ENCODE results near the gene CABP2. TPM values are rescaled to one million over a fixed set of nuclear protein-coding genes. Genes with fewer than 3 reads are reported as not detected.

CABP2 gene
- total RNA-seq, 1 donor from 2014 or later: not detected

GRCh38 chr11:67498544-67498972 lies 24.7 kb downstream of the CABP2 start:
- DNase-seq (ENCODE audit: low spot score in 2 of 2, unreplicated experiment in 2 of 2): no peak
- Mint-ChIP-seq H3K27me3 (ENCODE audit: low read depth) (peaks cover 3% of the 10 kb centered on the region), H3K36me3 (peaks cover 10% of the 10 kb centered on the region), H3K27ac (no peak overlapping the region), H3K4me1 (peaks cover 6% of the 10 kb centered on the region), H3K4me3 (no peak overlapping the region), H3K9me3 (no peaks in the 10 kb centered on the region)
- no peak for TF ChIP-seq CTCF (IDR thresholded peaks at IDR 0.05; ENCODE audit: unreplicated experiment)

DNA sequence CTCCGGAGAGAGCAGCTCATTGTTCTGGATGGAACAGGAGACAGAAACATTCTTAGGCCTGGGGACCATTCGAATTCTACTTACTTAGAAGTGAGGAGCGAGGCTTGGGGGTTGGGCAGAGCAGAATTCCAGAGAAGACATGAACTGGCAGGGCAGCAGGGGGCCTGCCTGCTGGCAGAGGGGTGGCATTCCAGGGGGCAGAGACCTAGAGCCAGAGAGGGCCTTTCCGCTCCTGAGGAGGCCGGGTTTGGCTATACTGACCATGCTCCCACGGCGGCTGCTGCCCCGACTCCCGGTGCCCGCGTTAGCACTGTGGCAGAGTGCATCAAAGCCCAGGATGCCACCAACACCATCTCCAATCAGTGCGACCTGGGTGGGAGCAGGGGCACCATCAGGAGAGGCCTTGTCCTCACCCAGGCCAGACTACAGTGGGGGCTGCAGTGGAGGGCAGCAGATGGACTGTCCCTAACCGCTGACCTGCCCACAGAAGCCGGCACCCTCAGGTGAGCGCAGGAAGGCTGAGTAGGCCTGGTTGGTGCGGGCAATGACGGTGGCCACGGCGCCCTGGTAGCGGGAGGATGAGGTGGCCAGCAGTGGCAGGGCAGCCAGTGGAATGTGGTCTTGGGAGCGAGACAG lies 25.5 kb downstream of the CABP2 start:
- H3K9me3 Mint-ChIP-seq: no peaks in the 10 kb centered on the region
- H3K27me3 Mint-ChIP-seq (ENCODE audit: low read depth): no peaks in the 10 kb centered on the region
- H3K4me3 Mint-ChIP-seq: no peak overlapping the region
- peaks cover under 1% of the 10 kb centered on the region for H3K4me1 Mint-ChIP-seq
- peaks cover 10% of the 10 kb centered on the region for H3K36me3 Mint-ChIP-seq
- no peak for TF ChIP-seq CTCF (IDR thresholded peaks at IDR 0.05; ENCODE audit: unreplicated experiment)
- no peak for DNase-seq (ENCODE audit: low spot score in 2 of 2, unreplicated experiment in 2 of 2)
- no peak overlapping the region for H3K27ac Mint-ChIP-seq

DNA sequence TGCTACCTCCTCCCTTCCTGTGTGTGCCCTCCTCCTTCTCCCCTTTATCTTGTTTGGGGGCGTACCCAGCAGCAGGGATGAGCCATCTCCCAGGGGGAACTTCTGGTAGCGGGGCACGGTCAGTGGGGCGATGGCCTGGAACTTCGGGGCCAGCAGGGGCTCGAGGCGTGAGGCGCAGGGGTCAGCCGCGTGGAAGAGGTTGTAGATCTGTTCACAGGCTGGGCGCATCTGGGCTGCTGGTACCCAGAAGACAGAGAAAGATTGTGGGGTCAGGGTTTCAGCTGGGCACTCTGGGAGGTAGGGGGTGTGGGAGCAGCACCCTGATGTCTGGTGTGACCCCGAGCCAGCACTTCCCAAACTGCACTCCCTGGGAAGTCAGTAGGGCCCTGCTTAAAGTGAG lies 27.1 kb downstream of the CABP2 start:
- no peaks in the 10 kb centered on the region for H3K9me3 Mint-ChIP-seq
- TF ChIP-seq CTCF (IDR thresholded peaks at IDR 0.05; ENCODE audit: unreplicated experiment): no peak
- peaks cover 10% of the 10 kb centered on the region for H3K36me3 Mint-ChIP-seq
- H3K27me3 Mint-ChIP-seq (ENCODE audit: low read depth): no peaks in the 10 kb centered on the region
- H3K4me1 Mint-ChIP-seq: no peaks in the 10 kb centered on the region
- H3K4me3 Mint-ChIP-seq: no peak overlapping the region
- no peak for DNase-seq (ENCODE audit: low spot score in 2 of 2, unreplicated experiment in 2 of 2)
- no peak overlapping the region for H3K27ac Mint-ChIP-seq

DNA sequence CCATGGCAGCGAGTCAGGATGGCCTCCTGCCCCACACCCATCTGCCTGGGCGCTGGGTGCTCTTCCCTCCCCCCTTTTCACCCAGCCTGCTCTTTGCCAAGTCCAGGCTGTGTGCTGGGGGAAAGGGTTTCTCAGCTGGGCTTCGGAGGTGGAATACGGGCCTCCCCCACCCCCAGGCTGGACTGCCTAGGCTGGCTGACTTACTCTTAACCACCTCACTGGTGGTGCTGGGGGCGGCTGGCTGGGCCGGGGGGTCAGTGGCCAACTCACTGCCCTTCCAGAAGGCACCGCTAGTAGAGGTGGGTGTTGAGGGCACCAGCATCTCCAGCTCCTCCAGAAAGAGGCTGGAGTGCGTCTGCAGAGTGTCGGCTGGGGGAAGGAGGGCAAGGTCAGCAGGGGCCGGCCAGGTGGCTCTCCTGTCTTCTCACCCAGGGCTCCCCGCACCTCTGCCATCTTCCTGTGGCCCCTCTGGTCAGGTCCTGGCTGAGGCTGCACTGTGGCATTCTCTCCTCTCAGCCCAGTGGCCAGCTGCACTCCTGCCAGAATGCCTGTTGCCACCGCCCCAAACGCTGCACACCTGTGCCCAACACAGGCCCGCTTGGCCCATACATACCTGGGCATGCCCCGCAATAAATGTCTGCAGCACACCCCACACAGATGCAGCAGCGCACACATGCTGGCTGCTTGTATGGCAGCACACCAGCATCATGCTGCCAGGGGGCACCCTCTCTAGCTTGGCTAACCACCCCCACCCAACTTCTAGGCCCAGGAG lies 27.8 kb downstream of the CABP2 start:
- no peak for TF ChIP-seq CTCF (IDR thresholded peaks at IDR 0.05; ENCODE audit: unreplicated experiment)
- Mint-ChIP-seq H3K36me3 (peaks cover 6% of the 10 kb centered on the region), H3K27me3 (ENCODE audit: low read depth) (no peaks in the 10 kb centered on the region), H3K27ac (no peak overlapping the region), H3K9me3 (no peaks in the 10 kb centered on the region), H3K4me3 (no peak overlapping the region), H3K4me1 (no peaks in the 10 kb centered on the region)
- DNase-seq (ENCODE audit: low spot score in 2 of 2, unreplicated experiment in 2 of 2): no peak

GRCh38 chr11:67494371-67495233 lies 28.6 kb downstream of the CABP2 start:
- Mint-ChIP-seq H3K27me3 (ENCODE audit: low read depth) (no peaks in the 10 kb centered on the region), H3K27ac (no peak overlapping the region), H3K4me1 (no peaks in the 10 kb centered on the region), H3K36me3 (peaks cover 9% of the 10 kb centered on the region), H3K4me3 (no peak overlapping the region), H3K9me3 (no peaks in the 10 kb centered on the region)
- TF ChIP-seq CTCF (IDR thresholded peaks at IDR 0.05; ENCODE audit: unreplicated experiment): no peak
- no peak for DNase-seq (ENCODE audit: low spot score in 2 of 2, unreplicated experiment in 2 of 2)
